ENCODE measurements around the gene ALK.

DNA sequence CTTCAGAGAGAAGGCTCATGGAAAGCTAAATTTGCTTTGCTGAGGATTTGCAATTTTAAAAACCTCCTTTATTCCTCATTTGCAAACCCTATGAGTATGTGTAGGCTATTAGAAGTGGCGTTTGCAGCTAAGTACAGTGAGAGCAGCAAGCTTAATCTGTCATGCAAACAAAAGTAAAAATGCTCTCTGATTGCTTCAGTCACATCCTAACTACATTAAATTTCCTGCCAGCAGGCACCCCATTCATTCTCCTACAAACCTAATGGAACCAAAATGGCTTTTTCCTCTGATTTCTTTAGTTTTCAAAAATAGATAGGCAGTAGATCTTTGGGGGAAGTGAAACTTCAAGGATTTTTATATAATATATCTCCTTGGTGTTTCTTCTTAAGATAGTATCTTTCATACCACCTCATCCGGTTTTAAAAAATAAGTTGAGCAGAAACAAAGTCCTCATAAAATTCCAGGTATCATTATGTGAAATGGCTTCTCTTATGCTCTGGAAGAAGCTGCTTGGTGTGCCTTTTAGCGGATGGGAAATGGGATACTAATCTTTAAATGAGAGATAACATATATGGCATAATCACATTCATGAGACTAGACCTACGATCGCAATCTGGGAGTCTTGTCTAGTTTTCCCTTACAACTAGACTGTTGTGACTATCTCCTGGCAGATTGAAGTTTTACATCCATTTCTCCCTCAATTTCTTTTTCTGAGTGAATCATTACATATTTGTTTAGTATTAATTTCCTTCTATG, 757.1 kb downstream of the ALK start:
- TF ChIP-seq POLR2AphosphoS5 (IDR thresholded peaks at IDR 0.05; ENCODE audit: borderline replicate concordance, low read depth, low read length) (no peak), EZH2 (IDR thresholded peaks at IDR 0.05) (no peak)
